ENCODE measurements around the gene PTPRU. TPM values are rescaled to one million over a fixed set of nuclear protein-coding genes. Genes with fewer than 3 reads are reported as not detected.

Gene PTPRU
- total RNA-seq, 2 experiments from 2014 or later: 0.16 to 0.56 TPM

- no peak for ATAC-seq (ENCODE audit: poor library complexity)
- Mint-ChIP-seq H3K27ac (no peak overlapping the region), H3K36me3 (ENCODE audit: low read depth) (no peaks in the 10 kb centered on the region), H3K9me3 (no peaks in the 10 kb centered on the region), H3K27me3 (peaks cover 76% of the 10 kb centered on the region), H3K4me1 (ENCODE audit: low read depth) (no peaks in the 10 kb centered on the region), H3K4me3 (no peak overlapping the region)
- TF ChIP-seq, protein P1, sequence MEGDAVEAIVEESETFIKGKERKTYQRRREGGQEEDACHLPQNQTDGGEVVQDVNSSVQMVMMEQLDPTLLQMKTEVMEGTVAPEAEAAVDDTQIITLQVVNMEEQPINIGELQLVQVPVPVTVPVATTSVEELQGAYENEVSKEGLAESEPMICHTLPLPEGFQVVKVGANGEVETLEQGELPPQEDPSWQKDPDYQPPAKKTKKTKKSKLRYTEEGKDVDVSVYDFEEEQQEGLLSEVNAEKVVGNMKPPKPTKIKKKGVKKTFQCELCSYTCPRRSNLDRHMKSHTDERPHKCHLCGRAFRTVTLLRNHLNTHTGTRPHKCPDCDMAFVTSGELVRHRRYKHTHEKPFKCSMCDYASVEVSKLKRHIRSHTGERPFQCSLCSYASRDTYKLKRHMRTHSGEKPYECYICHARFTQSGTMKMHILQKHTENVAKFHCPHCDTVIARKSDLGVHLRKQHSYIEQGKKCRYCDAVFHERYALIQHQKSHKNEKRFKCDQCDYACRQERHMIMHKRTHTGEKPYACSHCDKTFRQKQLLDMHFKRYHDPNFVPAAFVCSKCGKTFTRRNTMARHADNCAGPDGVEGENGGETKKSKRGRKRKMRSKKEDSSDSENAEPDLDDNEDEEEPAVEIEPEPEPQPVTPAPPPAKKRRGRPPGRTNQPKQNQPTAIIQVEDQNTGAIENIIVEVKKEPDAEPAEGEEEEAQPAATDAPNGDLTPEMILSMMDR (IDR thresholded peaks at IDR 0.05): no peak
- no peak for DNase-seq
- Histone ChIP-seq H3K36me3 (ENCODE audit: insufficient read depth, low read length) (no peaks in the 10 kb centered on the region), H3K4me1 (ENCODE audit: insufficient read depth, low read length) (no peaks in the 10 kb centered on the region), H3K4me3 (ENCODE audit: low read length) (no peak overlapping the region), H3K9me3 (ENCODE audit: control insufficient read depth in 1 of 2, insufficient read depth in 1 of 2, low read length in 2 of 2) (no peaks in the 10 kb centered on the region), H3K27ac (ENCODE audit: low read depth in 1 of 2, low read length in 2 of 2) (no peak overlapping the region), H3K27me3 (ENCODE audit: control insufficient read depth in 1 of 2, insufficient read depth in 2 of 2, low read length in 2 of 2) (peaks cover 13 to 32% of the 10 kb centered on the region in 2 experiments)
- ChIA-PET POLR2A (no interaction called here), CTCF (no interaction called here)
- intact Hi-C loops (cut with DNase I, micrococcal nuclease): no loop called here
Measured at GRCh38 chr1:29266912-29267311, 30.6 kb downstream of the PTPRU start.

GRCh38 chr1:29267321-29268070 lies 31.2 kb downstream of the PTPRU start:
- Histone ChIP-seq H3K4me1 (ENCODE audit: insufficient read depth, low read length) (no peaks in the 10 kb centered on the region), H3K27me3 (ENCODE audit: control insufficient read depth in 1 of 2, insufficient read depth in 2 of 2, low read length in 2 of 2) (peaks cover 13 to 27% of the 10 kb centered on the region in 2 experiments), H3K36me3 (ENCODE audit: insufficient read depth, low read length) (no peaks in the 10 kb centered on the region), H3K4me3 (ENCODE audit: low read length) (no peak overlapping the region), H3K9me3 (ENCODE audit: control insufficient read depth in 1 of 2, insufficient read depth in 1 of 2, low read length in 2 of 2) (no peaks in the 10 kb centered on the region), H3K27ac (ENCODE audit: low read depth in 1 of 2, low read length in 2 of 2) (no peak overlapping the region)
- ChIA-PET CTCF (no interaction called here), POLR2A (interaction anchor here (1.0 kb wide), 1 partner anchor 8 kb away, joined by 3 read pairs; no protein-coding TSS in a partner anchor)
- Mint-ChIP-seq H3K4me3 (no peak overlapping the region), H3K27ac (no peak overlapping the region), H3K4me1 (ENCODE audit: low read depth) (no peaks in the 10 kb centered on the region), H3K36me3 (ENCODE audit: low read depth) (no peaks in the 10 kb centered on the region), H3K27me3 (peaks cover 76% of the 10 kb centered on the region), H3K9me3 (no peaks in the 10 kb centered on the region)
- DNase-seq: no peak
- ATAC-seq (ENCODE audit: poor library complexity): no peak
- TF ChIP-seq, protein P1 (IDR thresholded peaks at IDR 0.05): no peak
- intact Hi-C loops (cut with DNase I, micrococcal nuclease): no loop called here

DNA sequence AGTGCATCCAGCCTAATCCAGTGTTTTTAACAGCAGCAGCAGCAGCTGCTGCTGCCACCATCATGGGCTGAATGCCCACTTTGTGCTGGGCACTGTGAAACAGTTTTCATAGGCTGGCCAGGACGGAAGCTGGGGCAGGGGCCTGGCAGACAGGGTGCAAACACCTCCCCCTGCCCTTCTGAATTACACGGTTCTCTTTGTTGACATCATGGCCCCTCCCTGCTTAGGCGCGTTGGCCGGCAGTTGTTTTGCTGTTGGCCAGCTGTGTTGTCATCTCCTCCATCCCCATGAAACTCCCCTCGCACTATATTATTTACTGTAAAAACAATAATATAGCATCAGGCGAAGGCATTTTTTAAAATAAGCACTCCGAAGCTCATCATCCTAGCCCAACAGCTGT lies 33.1 kb downstream of the PTPRU start:
- no peaks in the 10 kb centered on the region for H3K9me3 ChIP-seq (ENCODE audit: control insufficient read depth in 1 of 2, insufficient read depth in 1 of 2, low read length in 2 of 2)
- H3K36me3 Mint-ChIP-seq (ENCODE audit: low read depth): no peaks in the 10 kb centered on the region
- no peaks in the 10 kb centered on the region for H3K9me3 Mint-ChIP-seq
- ATAC-seq (ENCODE audit: poor library complexity) (no peak), DNase-seq (no peak)
- H3K4me1 ChIP-seq (ENCODE audit: insufficient read depth, low read length): no peaks in the 10 kb centered on the region
- no peak overlapping the region for H3K27ac Mint-ChIP-seq
- no peak overlapping the region for H3K4me3 Mint-ChIP-seq
- POLR2A ChIA-PET: no interaction called here
- no peaks in the 10 kb centered on the region for H3K36me3 ChIP-seq (ENCODE audit: insufficient read depth, low read length)
- no peak overlapping the region for H3K27ac ChIP-seq (ENCODE audit: low read depth in 1 of 2, low read length in 2 of 2)
- TF ChIP-seq, protein P1 (IDR thresholded peaks at IDR 0.05): no peak
- no peaks in the 10 kb centered on the region for H3K4me1 Mint-ChIP-seq (ENCODE audit: low read depth)
- intact Hi-C loops (cut with DNase I, micrococcal nuclease): no loop called here
- CTCF ChIA-PET: no interaction called here
- H3K4me3 ChIP-seq (ENCODE audit: low read length): no peak overlapping the region
- H3K27me3 Mint-ChIP-seq: peaks cover 71% of the 10 kb centered on the region
- peaks cover 13 to 25% of the 10 kb centered on the region in 2 experiments for H3K27me3 ChIP-seq (ENCODE audit: control insufficient read depth in 1 of 2, insufficient read depth in 2 of 2, low read length in 2 of 2)

All from CD4-positive, alpha-beta T cell (primary cell).